Panc1 (cell line): ENCODE measurements around the gene MAGI3.

Source experiments
- POLR2AphosphoS5 ChIP-seq: IDR thresholded peaks from 2 replicates; pipeline ENCODE4 v1.6.1; 2012; ENCODE audit warnings: mild to moderate bottlenecking, low read depth, low read length, moderate library complexity
- SIN3A ChIP-seq: IDR thresholded peaks from 2 replicates; pipeline ENCODE4 v1.6.1; 2012; ENCODE audit warnings: low read depth, mild to moderate bottlenecking, low read length, moderate library complexity, borderline replicate concordance; ENCODE audit not compliant: insufficient read depth
- TF ChIP-seq, protein P1 (sequence below): fragments of 450-650 bp; IDR thresholded peaks from 2 replicates; pipeline ENCODE4 v1.5.1; 2017; ENCODE audit warnings: mild to moderate bottlenecking
- TF ChIP-seq, protein P2 (sequence below), 2 experiments: IDR thresholded peaks; 2 replicates each; pipeline ENCODE4 v1.6.1; 2011 to 2012; ENCODE audit warnings: low read depth in 2 of 2, control low read depth in 1 of 2, low read length in 1 of 2, mild to moderate bottlenecking in 1 of 2, moderate library complexity in 1 of 2; ENCODE audit not compliant: insufficient read depth in 1 of 2

DNA sequence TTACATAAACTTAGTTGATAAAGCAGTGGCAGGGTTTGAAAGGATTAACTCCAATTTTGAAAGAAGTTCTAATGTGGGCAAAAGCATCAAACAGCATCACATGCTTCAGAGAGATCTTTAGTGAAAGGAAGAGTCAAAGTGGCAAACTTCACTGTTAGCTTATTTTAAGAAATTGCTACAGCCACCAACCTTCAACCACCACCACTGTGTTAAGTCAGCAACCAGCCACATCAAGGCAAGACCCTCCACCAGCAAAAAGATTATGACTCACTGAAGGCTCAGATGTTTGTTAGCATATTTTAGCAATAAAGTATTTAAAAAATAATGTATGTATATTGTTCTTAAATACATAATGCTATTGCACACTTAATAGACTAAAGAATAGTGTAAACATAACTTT, 21.3 kb upstream of the MAGI3 start:
- TF ChIP-seq, protein P1, sequence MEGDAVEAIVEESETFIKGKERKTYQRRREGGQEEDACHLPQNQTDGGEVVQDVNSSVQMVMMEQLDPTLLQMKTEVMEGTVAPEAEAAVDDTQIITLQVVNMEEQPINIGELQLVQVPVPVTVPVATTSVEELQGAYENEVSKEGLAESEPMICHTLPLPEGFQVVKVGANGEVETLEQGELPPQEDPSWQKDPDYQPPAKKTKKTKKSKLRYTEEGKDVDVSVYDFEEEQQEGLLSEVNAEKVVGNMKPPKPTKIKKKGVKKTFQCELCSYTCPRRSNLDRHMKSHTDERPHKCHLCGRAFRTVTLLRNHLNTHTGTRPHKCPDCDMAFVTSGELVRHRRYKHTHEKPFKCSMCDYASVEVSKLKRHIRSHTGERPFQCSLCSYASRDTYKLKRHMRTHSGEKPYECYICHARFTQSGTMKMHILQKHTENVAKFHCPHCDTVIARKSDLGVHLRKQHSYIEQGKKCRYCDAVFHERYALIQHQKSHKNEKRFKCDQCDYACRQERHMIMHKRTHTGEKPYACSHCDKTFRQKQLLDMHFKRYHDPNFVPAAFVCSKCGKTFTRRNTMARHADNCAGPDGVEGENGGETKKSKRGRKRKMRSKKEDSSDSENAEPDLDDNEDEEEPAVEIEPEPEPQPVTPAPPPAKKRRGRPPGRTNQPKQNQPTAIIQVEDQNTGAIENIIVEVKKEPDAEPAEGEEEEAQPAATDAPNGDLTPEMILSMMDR, result no peak
- TF ChIP-seq POLR2AphosphoS5, result no peak
- TF ChIP-seq, protein P2, sequence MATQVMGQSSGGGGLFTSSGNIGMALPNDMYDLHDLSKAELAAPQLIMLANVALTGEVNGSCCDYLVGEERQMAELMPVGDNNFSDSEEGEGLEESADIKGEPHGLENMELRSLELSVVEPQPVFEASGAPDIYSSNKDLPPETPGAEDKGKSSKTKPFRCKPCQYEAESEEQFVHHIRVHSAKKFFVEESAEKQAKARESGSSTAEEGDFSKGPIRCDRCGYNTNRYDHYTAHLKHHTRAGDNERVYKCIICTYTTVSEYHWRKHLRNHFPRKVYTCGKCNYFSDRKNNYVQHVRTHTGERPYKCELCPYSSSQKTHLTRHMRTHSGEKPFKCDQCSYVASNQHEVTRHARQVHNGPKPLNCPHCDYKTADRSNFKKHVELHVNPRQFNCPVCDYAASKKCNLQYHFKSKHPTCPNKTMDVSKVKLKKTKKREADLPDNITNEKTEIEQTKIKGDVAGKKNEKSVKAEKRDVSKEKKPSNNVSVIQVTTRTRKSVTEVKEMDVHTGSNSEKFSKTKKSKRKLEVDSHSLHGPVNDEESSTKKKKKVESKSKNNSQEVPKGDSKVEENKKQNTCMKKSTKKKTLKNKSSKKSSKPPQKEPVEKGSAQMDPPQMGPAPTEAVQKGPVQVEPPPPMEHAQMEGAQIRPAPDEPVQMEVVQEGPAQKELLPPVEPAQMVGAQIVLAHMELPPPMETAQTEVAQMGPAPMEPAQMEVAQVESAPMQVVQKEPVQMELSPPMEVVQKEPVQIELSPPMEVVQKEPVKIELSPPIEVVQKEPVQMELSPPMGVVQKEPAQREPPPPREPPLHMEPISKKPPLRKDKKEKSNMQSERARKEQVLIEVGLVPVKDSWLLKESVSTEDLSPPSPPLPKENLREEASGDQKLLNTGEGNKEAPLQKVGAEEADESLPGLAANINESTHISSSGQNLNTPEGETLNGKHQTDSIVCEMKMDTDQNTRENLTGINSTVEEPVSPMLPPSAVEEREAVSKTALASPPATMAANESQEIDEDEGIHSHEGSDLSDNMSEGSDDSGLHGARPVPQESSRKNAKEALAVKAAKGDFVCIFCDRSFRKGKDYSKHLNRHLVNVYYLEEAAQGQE (IDR thresholded peaks at IDR 0.05; ENCODE audit: insufficient read depth in 1 of 2, low read depth in 2 of 2, low read length in 1 of 2), result no peak
- TF ChIP-seq SIN3A, result no peak
